Measurements from ENCODE around the gene NPAT. TPM values are rescaled to one million over a fixed set of nuclear protein-coding genes. Genes with fewer than 3 reads are reported as not detected.

The NPAT gene
- polyA plus RNA-seq, 1 donor (not counting 4 experiments of a cell fraction or from before 2014, with no cell fraction given), result 8.0 TPM

- H3K4me1 ChIP-seq (ENCODE audit: control insufficient read depth, extremely low read depth, insufficient read depth, low read length), result peaks cover 9% of the 10 kb centered on the region
- H4K20me1 ChIP-seq (ENCODE audit: control insufficient read depth, extremely low read depth, insufficient read depth, low read length), result no peaks in the 10 kb centered on the region
- no peak for DNase-seq (ENCODE audit: low read depth, low spot score)
- FAIRE-seq, result no peak
- no peak overlapping the region for H2AFZ ChIP-seq (ENCODE audit: control insufficient read depth, low read length)
- no peak overlapping the region for H3K4me3 ChIP-seq (ENCODE audit: control insufficient read depth in 2 of 3, extremely low read depth in 1 of 3, insufficient read depth in 2 of 3, low read depth in 1 of 3, low read length in 3 of 3)
- no peak overlapping the region for H3K4me2 ChIP-seq (ENCODE audit: control insufficient read depth, extremely low read depth, insufficient read depth, low read depth, low read length)
- H3K79me2 ChIP-seq (ENCODE audit: control insufficient read depth, insufficient read depth, low read length), result peaks cover 23% of the 10 kb centered on the region
- TF ChIP-seq EZH2 (IDR thresholded peaks at IDR 0.05; ENCODE audit: low read length), result no peak
- TF ChIP-seq CTCF (optimal IDR thresholded peaks at IDR 0.05 in 1 of 3, IDR thresholded peaks at IDR 0.05 in 1 of 3, conservative IDR thresholded peaks at IDR 0.05 in 1 of 3; ENCODE audit: extremely low read depth in 1 of 3, insufficient read depth in 2 of 3, low read length in 3 of 3), result no peak
- H3K9ac ChIP-seq (ENCODE audit: control insufficient read depth, extremely low read depth, insufficient read depth, low read length), result no peak overlapping the region
- peaks cover 14 to 19% of the 10 kb centered on the region in 2 experiments for H3K36me3 ChIP-seq (ENCODE audit: control insufficient read depth in 2 of 2, extremely low read depth in 1 of 2, insufficient read depth in 2 of 2, low read length in 2 of 2)
- H3K27me3 ChIP-seq (ENCODE audit: control insufficient read depth, extremely low read depth, insufficient read depth, low read length), result no peaks in the 10 kb centered on the region
- peaks cover 9% of the 10 kb centered on the region for H3K9me3 ChIP-seq (ENCODE audit: control insufficient read depth, low read depth, low read length)
- dilution Hi-C loops (cut with MboI; ENCODE audit: extremely low pct_ligation_motif_present, low sequenced_read_pairs), result no loop called here
- no peaks in the 10 kb centered on the region for H3K9me1 ChIP-seq (ENCODE audit: control insufficient read depth, extremely low read depth, insufficient read depth, low read length)
- no peak overlapping the region for H3K27ac ChIP-seq (ENCODE audit: control insufficient read depth, insufficient read depth, low read length)
These were observed 17.4 kb downstream of the NPAT start for GRCh38 chr11:108204929-108205499.

- FAIRE-seq, result no peak
- Histone ChIP-seq H3K27ac (ENCODE audit: control insufficient read depth, insufficient read depth, low read length) (no peak overlapping the region), H3K27me3 (ENCODE audit: control insufficient read depth, extremely low read depth, insufficient read depth, low read length) (no peaks in the 10 kb centered on the region), H2AFZ (ENCODE audit: control insufficient read depth, low read length) (no peak overlapping the region), H3K4me2 (ENCODE audit: control insufficient read depth, extremely low read depth, insufficient read depth, low read depth, low read length) (no peak overlapping the region), H3K9ac (ENCODE audit: control insufficient read depth, extremely low read depth, insufficient read depth, low read length) (no peak overlapping the region), H3K9me1 (ENCODE audit: control insufficient read depth, extremely low read depth, insufficient read depth, low read length) (no peaks in the 10 kb centered on the region), H3K9me3 (ENCODE audit: control insufficient read depth, low read depth, low read length) (peaks cover 9% of the 10 kb centered on the region), H3K4me3 (ENCODE audit: control insufficient read depth in 2 of 3, extremely low read depth in 1 of 3, insufficient read depth in 2 of 3, low read depth in 1 of 3, low read length in 3 of 3) (no peak overlapping the region), H3K36me3 (ENCODE audit: control insufficient read depth in 2 of 2, extremely low read depth in 1 of 2, insufficient read depth in 2 of 2, low read length in 2 of 2) (peaks cover 14 to 19% of the 10 kb centered on the region in 2 experiments), H3K4me1 (ENCODE audit: control insufficient read depth, extremely low read depth, insufficient read depth, low read length) (peaks cover 15% of the 10 kb centered on the region), H3K79me2 (ENCODE audit: control insufficient read depth, insufficient read depth, low read length) (peaks cover 23% of the 10 kb centered on the region), H4K20me1 (ENCODE audit: control insufficient read depth, extremely low read depth, insufficient read depth, low read length) (no peaks in the 10 kb centered on the region)
- no peak for DNase-seq (ENCODE audit: low read depth, low spot score)
- TF ChIP-seq EZH2 (IDR thresholded peaks at IDR 0.05; ENCODE audit: low read length) (no peak), CTCF (optimal IDR thresholded peaks at IDR 0.05 in 1 of 3, IDR thresholded peaks at IDR 0.05 in 1 of 3, conservative IDR thresholded peaks at IDR 0.05 in 1 of 3; ENCODE audit: extremely low read depth in 1 of 3, insufficient read depth in 2 of 3, low read length in 3 of 3) (no peak)
- dilution Hi-C loops (cut with MboI; ENCODE audit: extremely low pct_ligation_motif_present, low sequenced_read_pairs), result no loop called here
These were observed 18.1 kb downstream of the NPAT start for GRCh38 chr11:108204376-108204775.

Data from keratinocyte (primary cell).